Stimulated activated CD4-positive, alpha-beta T cell treated with anti-CD3 and anti-CD28 coated beads, Interleukin-4, amount 100 ng/mL, for 1 hour (primary cell): ENCODE results near the gene DCLRE1A.

ENCODE experiments used
- DNase-seq: peaks from one replicate; pipeline ENCODE4 v3.0.0-alpha.2; 2020

The DCLRE1A gene

DNA sequence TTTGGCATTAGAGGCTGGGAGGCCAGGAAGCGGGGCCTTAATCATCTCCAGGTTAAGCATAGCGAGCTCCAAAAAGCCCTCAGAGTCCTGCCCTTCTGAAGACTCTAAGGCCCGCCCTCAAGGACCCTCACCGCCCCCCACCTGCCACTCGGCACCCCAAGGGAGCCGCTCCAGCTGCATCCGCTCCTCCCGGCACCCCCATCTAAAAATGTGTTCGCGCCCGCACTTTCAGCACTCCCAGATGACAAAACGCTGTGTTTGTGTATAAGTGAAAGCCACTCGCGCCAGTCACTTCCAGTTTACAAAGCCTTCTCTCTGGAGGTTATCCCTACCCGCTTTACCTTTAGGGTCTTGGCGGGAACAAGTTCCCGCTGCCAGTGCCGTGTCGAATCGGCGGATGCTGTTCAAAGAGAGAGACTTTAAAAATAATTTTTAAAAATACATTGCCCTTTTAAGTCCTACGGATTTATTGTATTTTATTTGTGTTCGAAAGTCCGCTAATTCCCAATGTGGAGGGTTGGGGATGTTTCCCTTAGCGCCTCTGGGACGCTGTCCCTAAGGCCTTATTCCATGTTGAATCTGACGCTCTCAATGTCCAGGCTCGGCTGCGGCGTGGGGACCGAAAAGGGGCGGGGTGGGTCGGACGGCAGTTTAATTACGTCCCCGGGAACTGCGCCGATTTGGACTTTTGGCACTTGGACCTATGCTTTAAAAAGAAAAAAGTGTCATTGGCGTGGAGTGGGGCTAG is at the start of gene DCLRE1A, which contains the start of gene NHLRC2:
TSS of gene DCLRE1A (minus strand) at position 70 of the 748 bp plus-strand sequence. CDS start 900 bp downstream, outside the sequence.
TSS of gene NHLRC2 (plus strand) at position 649 of the 748 bp plus-strand sequence. CDS start 212 bp downstream, outside the sequence.
- DNase-seq: peak; percentile 68

DNA sequence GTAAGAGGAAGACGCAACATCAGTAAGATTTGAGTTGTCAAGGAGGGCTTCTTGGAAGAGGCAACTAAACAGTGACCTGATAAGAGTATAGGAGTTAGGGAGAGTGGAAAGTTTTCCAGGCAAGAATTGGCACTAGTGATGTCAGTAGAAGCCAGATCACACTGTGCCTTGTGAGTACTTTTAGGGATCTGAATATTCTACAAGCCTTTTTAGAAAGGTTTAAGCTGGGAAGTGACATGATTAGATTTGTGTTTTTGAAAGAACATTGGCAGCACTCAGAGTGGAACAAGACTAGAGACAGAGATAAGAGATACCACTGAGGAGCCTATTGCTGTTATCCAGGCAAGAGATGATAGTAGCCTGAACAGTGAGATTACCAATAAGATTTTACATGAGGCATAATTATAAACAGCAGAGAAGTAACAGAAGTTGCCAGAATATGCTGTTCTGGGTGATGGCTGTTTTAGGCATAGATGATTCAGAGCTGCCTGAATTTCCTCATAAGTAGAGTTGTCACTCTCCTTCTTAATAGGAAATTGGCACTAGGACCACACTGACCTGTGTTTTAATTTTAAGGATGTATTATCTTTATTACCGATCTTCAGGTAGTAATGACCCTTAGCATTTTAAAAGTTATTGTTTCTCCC is 46.2 kb upstream of the DCLRE1A start:
- no peak for DNase-seq

DNA sequence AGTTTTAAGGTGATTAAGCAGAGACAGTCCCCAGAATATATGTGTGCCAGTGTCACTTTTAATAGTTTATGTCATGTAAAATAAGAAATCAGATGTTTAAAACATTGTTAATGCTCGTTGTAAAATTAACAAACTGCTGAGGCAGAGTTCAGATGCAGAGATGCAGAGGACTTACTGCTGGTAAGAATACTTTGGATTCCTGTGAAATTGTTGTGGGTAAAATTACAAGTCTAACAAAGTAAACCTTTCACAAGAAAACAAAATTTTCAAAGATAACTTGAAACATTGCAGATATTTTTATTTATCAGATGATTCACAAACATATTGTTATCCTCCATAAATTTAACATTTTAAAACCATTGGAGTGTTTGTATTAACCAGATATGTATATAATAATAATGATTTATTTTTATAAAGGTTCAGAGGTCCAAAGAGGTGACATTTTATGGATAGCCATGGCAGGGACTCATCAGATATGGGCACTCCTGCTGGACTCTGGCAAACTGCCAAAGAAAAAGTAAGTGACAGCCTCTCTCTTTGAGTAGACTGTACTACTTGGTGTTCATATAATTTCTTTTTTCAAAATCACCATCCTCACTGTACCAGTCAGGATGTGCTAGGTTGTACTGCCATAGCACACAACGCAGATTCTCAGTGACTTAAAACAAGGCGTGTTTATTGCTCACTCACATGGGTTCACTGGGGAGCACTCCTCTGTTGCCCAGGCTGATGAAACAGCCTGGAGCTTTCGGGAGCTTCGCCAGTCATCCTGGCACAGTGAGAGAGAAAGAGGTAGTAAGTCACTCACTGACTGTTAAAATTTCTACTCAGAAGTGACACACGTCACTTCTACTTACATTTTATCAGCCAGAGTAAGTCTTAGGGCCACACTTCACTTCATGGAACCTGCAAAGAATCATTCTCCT is 44.1 kb upstream of the DCLRE1A start:
- no peak for DNase-seq

DNA sequence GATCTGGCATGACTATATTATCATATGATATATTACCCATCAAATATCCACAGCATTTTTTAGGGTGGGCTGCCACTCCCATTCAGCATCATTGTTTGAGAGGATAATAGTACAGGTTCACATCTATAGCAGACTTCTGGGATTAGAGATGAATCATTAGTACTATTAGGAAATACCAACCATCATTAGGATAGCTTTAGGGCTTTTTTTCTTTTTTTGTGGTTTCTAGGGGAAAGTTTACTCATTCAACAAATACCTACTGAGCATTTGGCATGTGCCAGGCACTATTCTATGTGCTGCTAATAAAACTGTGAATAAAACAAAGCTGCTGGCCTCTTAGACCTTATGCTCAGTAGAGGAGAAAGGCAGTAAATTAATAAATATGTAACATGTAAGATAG is 41.1 kb upstream of the DCLRE1A start:
- DNase-seq: no peak

DNA sequence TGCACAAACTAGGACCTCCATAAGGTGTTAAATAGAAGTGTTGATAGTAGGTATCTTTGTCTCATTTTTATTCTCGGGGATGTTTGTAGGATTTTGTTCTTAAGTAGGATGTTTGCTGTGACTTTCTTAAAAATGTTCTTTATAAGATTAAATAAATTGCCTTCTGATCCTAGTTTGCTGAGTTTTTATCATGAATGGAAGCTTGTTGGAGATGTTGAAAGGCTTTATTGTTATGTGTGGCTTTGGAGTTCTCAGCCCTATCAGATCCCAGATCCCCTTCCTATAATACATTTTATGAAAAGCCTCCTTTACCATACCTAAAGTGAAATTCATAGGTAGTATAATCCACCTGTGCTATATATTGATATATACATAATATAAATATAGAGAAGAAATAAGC is 40.7 kb upstream of the DCLRE1A start:
- no peak for DNase-seq

- DNase-seq: no peak
These were observed 39.7 kb upstream of the DCLRE1A start for GRCh38 chr10:113893570-113893969.

- DNase-seq: no peak
These were observed 37.6 kb upstream of the DCLRE1A start for GRCh38 chr10:113891476-113891875.

DNA sequence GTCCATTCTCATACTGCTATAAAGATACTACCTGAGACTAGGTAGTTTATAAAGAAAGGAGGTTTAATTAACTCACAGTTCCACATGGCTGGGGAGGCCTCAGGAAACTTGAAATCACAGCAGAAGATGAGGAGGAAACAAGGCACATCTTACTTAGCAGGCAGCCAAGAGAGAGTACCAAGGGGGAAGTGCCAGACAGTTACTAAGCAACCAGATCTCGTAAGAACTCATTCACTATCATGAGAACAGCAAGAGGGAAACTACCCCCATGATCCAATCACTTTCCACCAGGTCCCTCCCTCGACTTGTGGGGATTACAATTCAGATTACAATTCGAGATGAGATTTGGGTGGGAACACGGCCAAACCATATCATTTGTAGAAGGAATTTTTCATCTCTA is 36.9 kb upstream of the DCLRE1A start:
- DNase-seq: no peak

- DNase-seq: no peak
These were observed 36.0 kb upstream of the DCLRE1A start for GRCh38 chr10:113889911-113890310.

DNA sequence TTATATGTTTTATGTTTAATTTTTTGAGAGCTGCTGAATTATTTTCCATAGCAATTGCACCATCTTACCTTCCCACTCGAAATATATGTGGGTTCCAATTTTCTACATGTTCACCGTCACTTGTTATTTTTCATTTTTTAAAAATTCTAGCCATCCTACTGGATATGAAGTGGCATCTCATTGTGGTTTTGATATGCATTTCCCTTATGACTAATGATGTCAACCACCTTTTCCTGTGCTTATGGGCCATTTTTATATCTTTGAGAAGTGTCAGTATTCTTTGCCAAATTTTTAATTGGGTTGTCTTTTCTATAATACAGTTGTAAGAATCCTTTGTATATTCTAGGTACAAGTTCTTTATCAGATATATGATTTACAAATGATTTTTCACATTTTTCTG is 28.4 kb upstream of the DCLRE1A start:
- no peak for DNase-seq

DNA sequence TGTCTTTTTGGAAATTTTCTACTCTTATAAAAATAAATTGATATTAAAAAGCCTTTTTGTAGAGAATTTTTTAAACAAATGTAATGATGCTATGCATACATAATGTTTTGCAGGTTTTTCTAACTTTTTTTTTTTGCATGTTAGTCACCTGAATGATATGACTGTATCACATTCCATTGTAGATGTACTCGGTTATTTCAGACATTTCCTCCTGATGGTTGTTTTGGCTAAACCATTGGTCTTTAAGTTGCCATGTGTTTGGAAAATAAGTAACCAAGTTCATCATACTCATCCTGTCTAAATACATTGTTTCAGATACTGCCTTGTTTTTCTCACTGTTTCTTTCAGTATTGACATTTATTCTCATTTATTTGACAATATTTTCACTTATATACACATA is 26.4 kb upstream of the DCLRE1A start:
- DNase-seq: no peak

- no peak for DNase-seq
These were observed 25.8 kb upstream of the DCLRE1A start for GRCh38 chr10:113879691-113880090.

- DNase-seq: no peak
These were observed 22.6 kb upstream of the DCLRE1A start for GRCh38 chr10:113876461-113876860.

DNA sequence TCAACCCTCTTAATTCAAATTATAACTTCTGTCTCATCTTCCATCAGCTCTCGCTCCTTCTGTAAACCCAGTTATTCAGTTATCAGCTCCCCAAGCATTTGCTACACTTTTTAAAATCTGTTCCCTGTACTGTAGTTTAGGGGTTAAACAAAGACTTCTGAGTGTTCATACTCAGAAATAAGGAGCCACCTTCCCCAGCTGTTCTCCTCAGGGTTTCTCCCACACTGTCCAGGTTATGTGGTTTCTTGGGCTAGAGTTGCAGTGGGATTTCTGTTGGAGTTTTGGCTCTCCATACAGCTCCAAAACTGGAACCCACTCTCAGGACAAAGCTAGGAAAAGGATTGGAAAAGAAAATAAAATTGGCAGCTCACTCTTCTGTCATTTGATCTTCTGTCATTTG is 21.3 kb upstream of the DCLRE1A start:
- DNase-seq: no peak

- DNase-seq: no peak
These were observed 18.5 kb upstream of the DCLRE1A start for GRCh38 chr10:113872139-113873030.

GRCh38 chr10:113869789-113870188 is 15.9 kb upstream of the DCLRE1A start:
- DNase-seq: no peak

- no peak for DNase-seq
These were observed 14.0 kb upstream of the DCLRE1A start for GRCh38 chr10:113867904-113868303.

GRCh38 chr10:113866551-113867394 is 12.9 kb upstream of the DCLRE1A start:
- no peak for DNase-seq

- no peak for DNase-seq
These were observed 12.0 kb upstream of the DCLRE1A start for GRCh38 chr10:113865901-113866300.

DNA sequence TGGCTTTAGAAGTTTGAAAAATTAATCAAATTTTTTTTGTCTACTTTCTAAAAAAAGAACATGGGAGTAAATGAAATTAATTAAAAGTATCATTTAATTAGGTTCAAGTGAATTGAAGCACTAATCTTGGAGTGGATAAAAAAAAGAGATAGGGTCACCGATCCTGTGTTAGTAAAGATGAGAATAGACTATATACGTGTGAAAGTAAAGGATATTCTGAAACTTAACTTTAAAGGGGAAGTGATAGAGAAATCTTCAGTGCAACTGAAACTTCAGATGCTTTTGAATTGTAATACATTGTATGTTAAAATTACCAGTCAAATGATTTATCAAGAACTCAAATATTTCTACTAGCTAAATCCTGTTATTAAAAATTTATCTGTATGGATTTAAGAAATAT is 5.4 kb upstream of the DCLRE1A start:
- no peak for DNase-seq

DNA sequence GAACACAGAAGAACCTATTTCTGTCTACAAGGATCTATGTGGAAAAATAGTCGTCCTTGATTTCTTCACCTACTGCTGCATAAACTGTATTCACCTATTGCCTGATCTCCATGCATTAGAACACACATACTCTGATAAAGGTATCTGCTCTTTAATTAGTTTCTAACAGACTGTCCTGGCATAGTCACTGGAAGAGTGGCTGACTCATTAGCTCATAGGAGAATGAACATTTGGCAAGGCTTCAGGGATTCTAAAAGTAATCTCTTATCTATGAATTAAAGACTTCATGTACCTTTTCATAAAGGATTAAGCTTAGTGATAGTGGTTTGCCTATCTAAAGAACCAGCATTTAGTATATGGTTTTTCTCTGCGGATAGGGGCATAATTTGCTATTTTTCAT is 4.7 kb upstream of the DCLRE1A start:
- no peak for DNase-seq
